Posterior vena cava (tissue), 2 donors: ENCODE results near the gene PLEKHF1. TPM values are rescaled to one million over a fixed set of nuclear protein-coding genes. Genes with fewer than 3 reads are reported as not detected.
A peak's percentile ranks its signal among the peaks of the same experiment; 100 is the strongest.

Experiments
- DNase-seq: peaks from one replicate; pipeline ENCODE4 v3.0.0-alpha.2; 2020; ENCODE audit warnings: low spot score
- intact Hi-C, 2 donors: fragments of 100-400 bp; cut with DNase I; formaldehyde crosslinking; loops; one replicate each; pipeline versions ENCODE4 v1.14.1 to v1.14.2; 2022 to 2023
- total RNA-seq, 2 donors: library from RNA; stranded (reverse); fragmentation: NEBNext Ultra II Directional; extraction: Animal tissue kit (Norgen Biotek cat#: 25700); gene quantifications; one replicate each; pipeline ENCODE4 v1.2.1, GENCODE V29; 2021
- donor health status: DM: yes; HTN: yes; CAD: no.
- donor health status: DM: yes; HTN: yes; CAD: no.

The PLEKHF1 gene
- total RNA-seq, 2 donors from 2014 or later, result 20.7 to 21.0 TPM

DNA sequence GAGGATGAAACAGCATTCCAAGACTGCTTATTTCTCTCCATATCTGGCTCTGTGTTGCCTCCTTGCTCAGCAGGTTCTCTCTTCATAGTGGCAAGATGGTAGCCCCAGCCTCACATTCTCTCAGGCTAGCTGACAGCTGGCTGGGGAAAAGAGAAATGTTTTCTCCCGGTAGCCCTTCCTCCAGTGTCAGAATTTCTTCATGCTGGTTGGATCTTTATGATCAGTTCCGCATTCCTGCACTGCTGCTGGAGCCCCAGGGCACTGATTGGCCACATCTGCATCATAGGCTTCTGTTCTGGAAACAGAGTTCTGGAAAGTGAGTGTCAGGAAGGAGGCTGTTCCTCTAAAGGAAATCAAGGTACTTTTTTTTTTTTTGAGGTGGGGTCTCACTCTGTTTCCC lies 34.6 kb upstream of the PLEKHF1 start:
- intact Hi-C loops, result no loop called here
- no peak for DNase-seq

- peak; percentile 19 for DNase-seq
These were observed 33.8 kb upstream of the PLEKHF1 start for GRCh38 chr19:29631450-29631849.

GRCh38 chr19:29634002-29634401 lies 31.3 kb upstream of the PLEKHF1 start:
- intact Hi-C loops, result no loop called here
- DNase-seq, result no peak

More at GRCh38 chr19:29631450-29631849, 33.8 kb upstream of the PLEKHF1 start:
- intact Hi-C loops, result no loop called here

DNA sequence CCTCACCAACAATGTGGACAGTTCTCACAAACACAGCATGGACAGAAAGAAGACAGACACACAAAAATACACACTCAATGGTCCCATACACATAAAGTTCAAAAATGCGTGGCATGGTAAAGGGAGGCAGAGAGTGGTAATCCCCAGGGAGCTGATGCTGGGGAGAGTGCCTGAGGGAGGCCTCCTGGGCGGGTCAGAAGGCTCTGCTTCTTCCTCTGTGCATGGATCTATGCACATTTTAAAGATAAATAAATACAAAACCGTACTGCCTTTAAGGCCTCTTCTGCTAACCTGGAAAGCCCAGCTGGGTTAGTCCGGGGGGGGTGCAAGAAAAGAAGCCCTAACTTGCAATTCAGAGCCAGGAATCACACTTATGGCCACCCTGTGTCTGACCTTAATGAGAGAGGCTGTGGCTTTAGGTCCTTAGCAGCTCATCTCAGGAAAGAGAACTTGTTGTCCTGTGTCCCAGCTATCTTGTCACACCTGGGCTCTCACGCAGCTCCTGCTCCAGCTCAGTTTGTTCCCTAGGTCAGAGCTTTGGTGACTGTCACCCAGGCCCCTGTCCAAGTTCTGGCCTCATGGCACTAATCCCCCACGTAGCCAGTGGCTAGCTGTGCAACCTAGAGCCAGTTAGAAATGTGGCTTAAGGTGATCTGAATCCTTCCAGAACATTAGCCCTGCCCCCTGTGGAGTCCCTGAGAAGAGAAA lies 30.7 kb upstream of the PLEKHF1 start:
- intact Hi-C loops, result no loop called here
- DNase-seq, result no peak

GRCh38 chr19:29635963-29636362 lies 29.3 kb upstream of the PLEKHF1 start:
- intact Hi-C loops, result no loop called here
- DNase-seq, result no peak

DNA sequence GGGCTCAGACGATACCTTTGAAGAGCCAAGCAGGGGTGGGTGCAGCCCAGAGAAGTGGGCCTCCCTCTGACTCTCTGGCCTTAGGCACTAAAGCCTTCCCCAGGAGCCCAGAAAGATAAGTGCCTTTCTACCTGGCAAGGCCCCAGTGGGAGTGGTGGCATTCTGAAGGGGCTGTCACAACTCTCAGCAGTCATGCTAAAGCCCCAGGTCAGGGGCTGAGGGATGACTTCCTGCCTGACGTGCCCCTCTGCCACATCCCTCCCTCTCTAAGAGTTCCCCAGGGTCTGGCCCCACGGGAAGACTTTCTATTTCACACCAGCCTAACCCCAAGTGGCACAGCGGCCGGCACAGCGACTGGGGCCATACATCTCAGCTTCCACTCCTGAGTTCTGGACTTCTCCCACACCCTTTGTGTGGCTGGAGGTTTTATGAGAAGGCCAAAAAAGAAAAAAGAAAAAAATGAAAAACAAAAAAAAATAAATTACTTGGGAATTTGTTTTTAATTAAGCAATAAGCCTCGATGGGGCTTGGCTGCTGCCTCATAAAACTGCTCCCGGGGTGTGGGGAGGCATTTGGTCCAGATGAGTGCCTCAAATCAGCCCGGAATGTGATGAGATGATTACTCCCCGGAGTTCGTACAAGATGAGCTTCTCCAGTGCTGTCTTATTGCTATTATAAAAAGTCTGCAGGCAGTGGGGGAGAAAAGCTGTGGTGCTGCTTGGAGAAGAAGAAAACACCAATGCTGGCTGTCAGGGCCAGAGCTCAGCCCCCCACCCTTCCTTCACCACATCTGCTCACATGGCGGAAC lies 28.5 kb upstream of the PLEKHF1 start:
- intact Hi-C loops, result no loop called here
- peak; percentile 55 for DNase-seq

GRCh38 chr19:29639086-29639485 lies 26.2 kb upstream of the PLEKHF1 start:
- peak; percentile 14 for DNase-seq
- intact Hi-C loops, result no loop called here

- peak; percentile 24 for DNase-seq
- intact Hi-C loops, result no loop called here
These were observed 25.0 kb upstream of the PLEKHF1 start for GRCh38 chr19:29640231-29640630.

- intact Hi-C loops, result no loop called here
- DNase-seq, result no peak
These were observed 23.7 kb upstream of the PLEKHF1 start for GRCh38 chr19:29641597-29641996.

DNA sequence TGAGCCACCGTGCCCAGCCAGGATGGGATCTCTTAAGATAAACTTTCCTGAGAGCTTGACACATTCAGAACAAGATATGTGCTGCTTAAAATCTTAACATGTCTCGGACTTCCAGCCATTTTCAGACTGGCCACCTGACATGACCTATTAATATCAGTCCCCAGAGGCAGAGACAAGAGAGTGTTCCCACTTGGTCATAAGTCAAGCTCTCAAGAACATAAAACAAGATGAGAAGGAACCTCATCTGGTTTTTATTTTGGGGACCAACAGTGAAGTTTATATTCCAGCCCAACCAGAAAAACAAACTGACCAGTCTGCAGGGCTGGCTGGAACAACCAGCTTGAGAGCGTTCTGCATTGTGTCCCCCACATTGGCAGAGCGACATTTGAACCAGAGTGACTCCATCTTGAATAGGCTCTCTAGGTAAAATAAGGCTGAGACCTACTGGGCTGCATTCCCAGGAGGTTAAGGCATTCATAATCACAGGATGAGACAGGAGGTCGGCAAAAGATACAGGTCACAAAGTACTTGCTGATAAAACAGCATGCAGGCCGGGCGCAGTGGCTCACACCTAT lies 21.8 kb upstream of the PLEKHF1 start:
- peak; percentile 7 for DNase-seq
- intact Hi-C loops, result no loop called here

DNA sequence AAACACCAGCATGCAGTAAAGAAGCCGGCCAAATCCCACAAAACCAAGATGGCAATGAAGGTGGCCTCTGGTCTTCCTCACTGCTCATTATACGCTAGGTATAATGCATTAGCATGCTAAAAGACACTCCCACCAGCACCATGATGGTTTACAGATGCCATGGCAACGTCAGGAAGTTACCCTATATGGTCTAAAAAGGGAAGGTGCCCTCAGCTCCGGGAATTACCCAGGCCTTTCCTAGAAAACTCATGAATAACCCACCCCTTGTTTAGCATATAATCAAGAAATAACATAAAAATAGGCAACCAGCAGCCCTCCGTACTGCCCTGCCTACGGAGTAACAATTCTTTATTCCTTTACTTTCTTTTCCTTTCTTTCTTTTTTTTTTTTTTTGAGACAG lies 21.1 kb upstream of the PLEKHF1 start:
- intact Hi-C loops, result no loop called here
- no peak for DNase-seq

- intact Hi-C loops, result no loop called here
These were observed 19.8 kb upstream of the PLEKHF1 start for GRCh38 chr19:29645491-29645867.

DNA sequence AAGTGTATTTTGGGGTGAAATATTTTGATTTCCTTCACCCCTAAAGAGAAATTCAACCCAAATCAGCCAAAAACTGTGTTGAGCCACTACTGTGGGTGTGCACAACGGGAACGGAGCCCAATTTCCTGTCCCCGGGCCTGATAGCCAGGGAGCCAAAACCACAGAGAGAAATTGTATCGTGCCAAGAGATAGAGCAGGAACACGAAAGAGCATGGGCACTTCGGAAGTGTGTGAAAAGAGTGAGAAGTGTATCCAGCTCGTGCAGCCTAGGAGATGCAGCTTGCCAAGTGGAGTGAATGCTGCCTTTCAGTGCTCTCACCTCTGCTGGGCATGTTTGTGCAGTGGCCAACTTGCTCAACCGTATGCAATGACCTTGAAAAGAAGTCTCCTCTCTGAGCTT lies 19.4 kb upstream of the PLEKHF1 start:
- peak; percentile 80 for DNase-seq
- intact Hi-C loops, result no loop called here

More at GRCh38 chr19:29645491-29645867, 19.8 kb upstream of the PLEKHF1 start:
- DNase-seq, result no peak

GRCh38 chr19:29650772-29651387 lies 14.4 kb upstream of the PLEKHF1 start:
- no peak for DNase-seq
- intact Hi-C loops, result no loop called here

GRCh38 chr19:29651622-29652394 lies 13.5 kb upstream of the PLEKHF1 start:
- no peak for DNase-seq
- intact Hi-C loops, result no loop called here

DNA sequence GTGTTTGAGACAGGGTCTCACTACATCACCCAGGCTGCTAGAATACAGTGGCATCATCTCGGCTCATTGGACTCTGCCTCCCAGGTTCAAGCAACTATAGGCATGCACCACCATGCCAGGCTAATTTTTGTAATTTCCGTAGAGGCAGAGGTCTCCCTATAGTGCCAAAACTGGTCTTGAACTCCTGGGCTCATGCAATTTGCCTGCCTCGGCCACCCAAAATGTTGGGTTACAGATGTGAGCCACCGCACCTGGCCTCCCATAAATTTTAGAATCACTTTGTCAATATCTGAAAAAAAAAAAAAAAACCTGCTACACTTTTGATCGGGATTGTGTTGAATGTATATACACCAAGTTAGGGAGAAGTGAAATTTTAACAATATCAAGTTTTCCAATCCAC lies 11.9 kb upstream of the PLEKHF1 start:
- intact Hi-C loops, result no loop called here
- DNase-seq, result peak; percentile 68

DNA sequence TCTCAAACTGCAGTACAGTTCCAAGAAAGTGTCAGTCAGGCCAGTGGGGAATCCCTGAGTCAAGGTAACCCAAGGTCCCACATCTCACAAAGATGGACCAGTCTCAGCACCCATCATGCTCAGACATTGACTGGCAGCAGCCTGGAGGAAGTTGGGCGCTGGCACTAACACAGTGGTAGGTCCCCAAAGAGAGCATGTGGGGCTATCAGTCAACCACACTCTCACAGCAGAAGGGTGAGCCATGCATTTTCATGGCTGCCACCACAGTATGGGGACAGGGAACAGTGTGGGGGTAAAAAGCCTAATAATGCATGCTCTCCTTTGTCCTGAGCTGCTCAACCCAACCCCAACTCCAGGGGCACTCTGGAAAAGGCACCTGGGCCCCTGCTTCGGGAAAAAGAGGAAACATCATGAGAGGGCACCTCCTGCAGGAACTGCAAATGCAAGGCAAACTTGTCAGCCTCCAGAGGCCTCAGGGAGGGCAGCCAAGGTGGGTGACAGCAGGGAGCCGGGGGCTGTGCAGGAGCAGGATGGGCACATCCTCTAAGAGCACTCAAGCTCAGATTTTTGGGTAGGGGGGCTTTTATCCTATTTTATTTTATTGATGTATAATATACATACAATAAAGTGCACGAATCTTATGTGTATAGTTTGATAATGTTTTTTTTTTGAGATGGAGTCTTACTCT lies 9.5 kb upstream of the PLEKHF1 start:
- peak; percentile 56 for DNase-seq
- intact Hi-C loops, result no loop called here

DNA sequence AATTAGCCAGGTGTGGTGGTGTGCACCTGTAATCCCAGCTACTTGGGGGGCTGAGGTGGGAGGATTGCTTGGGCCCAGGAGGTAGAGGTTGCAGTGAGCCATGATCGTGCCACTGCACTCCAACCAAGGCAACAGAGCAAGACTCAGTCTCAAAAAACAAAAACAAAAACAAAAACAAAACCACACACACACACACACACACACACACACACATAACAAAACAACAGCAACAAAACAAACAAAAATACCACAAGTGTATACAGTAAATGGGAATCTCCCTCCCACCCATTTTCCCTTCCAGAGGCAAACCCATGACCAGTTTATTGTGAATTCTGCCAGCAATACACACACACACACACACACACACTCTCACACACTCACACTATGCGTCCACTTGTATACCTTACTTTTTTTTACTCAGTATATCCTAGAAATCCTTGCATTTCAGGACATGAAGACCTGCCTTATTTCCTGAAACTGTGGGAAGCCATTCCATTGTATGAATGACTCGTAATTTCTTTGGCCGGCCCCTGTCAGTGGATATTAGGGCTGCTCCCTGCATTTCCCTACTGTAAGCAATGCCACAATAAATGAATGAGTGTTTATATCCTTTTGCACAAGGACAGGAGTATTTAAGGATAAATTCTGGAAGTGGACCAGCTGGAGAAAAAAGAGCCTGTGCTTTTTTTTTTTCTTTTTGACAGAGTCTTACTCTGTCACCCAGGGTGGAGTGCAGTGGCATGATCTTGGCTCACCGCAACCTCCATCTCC lies 6.9 kb upstream of the PLEKHF1 start:
- DNase-seq, result peak; percentile 19
- intact Hi-C loops, result no loop called here
